Amniotic epithelial cell (primary cell): ENCODE results near the gene FBXW5.
A peak's percentile ranks its signal among the peaks of the same experiment; 100 is the strongest.

ENCODE experiments used
- DNase-seq: peaks from one replicate; pipeline ENCODE4 v3.0.0-alpha.2; 2010; ENCODE audit warnings: low read depth

Gene FBXW5

DNA sequence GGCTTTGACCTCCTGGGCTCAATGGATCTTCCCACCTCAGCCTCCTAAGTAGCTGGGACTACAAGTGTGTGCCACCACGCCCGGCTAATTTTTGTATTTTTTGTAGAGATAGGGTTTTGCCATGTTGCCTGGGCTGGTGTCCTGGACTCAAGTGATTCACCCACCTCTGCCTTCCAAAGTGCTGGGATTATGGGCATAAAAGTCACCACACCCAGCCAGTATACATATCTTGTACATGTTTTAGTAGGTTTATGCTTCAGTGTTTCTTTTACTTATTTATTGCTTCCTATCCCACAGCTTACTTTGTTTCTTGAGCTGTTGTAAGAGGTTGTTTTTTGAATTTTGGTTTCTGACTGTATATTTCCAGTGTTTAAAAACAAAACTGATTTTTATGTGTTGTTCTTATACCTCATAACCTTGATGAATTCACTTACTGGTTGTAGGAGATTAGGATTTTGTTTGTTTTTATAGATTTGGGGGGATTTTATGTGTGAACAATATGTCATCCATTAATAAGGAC, 12.9 kb downstream of the FBXW5 start:
- DNase-seq, result no peak

DNA sequence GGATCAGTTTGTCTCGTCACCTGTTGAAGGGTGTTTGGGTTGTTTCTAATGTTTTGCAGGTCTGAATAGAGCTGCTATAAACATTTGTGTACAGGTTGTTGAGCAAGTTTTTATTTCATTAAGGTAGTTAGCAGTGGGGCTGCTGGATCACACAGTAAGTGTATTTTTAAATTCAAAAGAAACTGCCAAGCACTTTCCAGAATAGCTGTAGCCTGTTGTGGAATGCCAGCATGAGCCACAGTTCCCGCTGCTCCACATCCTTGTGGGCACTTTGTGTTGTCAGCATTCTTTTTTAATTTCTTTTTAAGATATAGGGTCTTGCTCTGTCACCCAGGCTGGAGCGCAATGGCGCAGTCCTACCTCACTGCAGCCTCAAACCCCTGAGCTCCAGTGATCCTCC, 14.5 kb downstream of the FBXW5 start:
- DNase-seq, result no peak

DNA sequence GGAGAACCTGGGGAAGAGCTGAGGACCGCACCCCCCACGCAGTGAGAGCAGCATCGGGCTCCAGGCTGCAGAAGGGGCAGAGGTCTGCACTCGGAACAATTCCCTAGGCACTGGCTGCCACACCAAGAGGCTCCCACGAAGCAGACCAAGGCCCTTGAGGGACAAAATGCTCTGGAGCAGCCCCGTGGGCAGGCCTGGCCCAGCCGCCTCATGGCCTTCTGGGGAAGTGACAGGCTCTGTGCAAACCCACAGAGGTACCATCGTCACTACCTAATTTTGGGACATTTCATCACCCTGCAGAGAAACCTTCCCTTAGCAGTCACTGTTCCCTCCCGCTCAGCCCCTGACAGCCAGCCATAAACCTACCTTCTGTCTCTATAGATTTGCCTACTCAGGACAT, 15.9 kb downstream of the FBXW5 start:
- DNase-seq, result no peak

DNA sequence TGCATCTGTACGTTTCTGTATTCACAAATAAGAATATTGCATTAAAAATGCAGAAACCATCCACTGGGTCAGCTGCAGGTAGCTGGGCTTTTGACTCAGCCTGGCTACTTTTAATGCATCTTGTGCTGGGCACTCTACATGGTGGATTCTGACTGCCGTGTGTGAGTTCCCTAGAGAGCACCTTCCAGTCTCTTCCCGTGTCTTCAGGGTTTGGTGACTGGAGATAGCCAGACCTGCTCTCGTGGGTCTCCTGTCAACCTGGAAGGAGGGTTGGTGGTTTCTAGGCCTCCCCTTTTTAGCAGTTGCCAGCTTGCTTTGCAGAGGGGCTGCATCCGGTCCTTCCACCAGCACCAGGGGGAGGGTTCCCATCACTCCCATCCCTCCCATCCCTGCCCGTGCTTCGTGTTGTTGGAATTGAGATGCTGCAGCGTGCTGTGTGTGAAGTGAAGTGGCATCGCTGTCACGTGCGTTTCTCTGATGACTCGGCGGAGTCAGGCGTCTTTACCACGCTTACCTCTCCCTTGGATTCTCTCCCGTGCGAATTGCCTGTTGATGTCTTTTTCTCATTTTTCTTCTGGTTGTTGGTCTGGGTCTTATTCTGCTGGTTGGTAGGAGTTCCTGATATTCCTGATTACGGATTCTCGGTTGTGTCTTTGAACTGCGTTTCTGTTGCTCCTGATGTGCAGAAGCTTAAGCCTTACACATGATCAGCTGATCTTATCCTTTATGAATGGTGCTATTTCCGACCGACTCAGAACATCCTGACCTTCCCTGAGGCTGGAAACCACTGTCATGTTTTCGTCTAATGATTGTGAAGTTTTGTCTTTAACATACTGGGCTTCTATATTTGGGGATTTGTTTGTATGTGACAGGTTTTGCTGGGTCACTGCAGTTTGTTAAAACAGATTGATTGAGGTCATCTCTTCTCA, 16.9 kb downstream of the FBXW5 start:
- DNase-seq, result peak; percentile 77

DNA sequence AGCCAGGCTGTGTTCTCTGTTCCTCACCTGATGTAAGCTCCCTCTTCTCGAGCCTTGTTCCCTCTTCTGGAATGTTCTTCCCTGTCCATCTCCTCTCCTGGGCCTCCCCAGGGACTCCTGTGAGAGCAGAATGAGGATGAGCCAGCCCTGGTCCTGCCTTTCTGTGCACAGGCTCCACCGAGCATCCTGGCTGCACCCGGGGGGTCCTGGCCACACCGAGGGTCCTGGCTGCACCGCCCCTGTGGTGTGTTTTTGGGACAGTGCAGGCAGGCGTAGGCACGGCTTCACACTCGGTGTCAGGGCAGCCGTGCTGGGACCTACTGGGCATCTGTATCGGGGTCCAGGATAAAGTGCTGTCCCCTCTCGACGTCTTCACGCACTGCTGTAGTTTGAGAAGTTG, 17.8 kb downstream of the FBXW5 start:
- DNase-seq, result no peak

DNA sequence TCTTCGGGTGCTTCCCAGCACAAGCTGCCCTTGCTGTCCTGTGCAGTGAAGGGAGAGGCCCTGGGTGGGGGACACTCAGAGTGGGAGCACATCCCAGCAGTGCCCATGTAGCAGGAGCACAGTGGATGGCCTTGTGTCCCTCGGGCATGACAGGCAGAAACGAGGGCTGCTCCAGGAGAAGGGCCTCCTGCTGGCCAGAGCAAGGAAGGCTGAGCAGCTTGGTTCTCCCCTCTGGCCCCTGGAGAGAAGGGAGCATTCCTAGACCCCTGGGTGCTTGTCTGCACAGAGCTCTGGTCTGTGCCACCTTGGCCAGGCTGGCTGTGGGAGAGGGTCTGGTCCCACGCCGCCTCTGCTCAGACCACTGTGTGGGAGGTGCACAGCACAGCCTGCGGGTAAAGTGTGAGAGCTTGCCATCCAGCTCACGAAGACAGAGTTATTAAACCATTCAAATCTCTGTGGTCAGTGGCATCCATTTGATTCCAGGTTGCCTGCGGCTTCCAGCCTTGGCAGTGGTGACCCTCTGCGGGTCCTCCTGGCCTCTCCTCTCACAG, 18.3 kb downstream of the FBXW5 start:
- DNase-seq, result no peak

DNA sequence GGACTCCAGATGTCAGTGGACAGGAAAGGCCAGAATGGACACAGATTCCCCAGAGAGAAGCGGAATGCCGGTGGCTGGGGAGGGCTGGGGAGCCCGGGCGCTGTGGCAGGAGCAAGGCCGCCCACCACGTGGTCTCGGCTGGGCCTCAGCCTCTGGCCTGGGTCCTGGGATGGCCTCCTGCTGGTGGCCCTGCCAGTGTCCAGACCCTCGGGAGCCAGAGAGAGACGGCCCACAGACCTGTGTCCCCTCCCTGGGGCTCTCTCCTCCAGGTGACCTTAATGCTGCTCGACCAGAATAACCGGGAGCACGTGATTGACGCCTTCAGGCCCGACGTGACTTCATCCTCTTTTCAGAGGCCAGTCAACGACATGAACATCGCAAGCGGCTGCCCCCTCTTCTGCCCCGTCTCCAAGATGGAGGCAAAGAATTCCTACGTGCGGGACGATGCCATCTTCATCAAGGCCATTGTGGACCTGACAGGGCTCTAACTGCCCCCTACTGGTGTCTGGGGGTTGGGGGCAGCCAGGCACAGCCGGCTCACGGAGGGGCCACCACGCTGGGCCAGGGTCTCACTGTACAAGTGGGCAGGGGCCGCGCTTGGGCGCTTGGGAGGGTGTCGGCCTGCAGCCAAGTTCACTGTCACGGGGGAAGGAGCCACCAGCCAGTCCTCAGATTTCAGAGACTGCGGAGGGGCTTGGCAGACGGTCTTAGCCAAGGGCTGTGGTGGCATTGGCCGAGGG, 19.0 kb downstream of the FBXW5 start:
- no peak for DNase-seq

DNA sequence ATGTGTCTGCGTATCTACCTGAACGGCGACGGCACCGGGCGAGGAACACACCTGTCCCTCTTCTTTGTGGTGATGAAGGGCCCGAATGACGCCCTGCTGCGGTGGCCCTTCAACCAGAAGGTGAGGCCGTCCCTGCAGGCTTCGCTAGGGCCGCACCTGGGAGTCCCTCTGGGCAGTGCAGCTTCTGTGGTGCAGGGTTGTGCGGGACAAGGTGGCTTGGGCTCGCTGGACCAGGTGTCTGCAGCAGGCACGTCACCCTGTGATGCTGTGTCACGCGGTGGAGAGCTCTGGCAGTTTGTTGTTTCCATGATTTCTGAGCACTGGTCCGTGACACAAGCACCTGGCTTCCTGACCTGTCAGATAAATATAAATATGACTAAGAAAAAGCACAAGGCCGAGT, 20.7 kb downstream of the FBXW5 start:
- no peak for DNase-seq

DNA sequence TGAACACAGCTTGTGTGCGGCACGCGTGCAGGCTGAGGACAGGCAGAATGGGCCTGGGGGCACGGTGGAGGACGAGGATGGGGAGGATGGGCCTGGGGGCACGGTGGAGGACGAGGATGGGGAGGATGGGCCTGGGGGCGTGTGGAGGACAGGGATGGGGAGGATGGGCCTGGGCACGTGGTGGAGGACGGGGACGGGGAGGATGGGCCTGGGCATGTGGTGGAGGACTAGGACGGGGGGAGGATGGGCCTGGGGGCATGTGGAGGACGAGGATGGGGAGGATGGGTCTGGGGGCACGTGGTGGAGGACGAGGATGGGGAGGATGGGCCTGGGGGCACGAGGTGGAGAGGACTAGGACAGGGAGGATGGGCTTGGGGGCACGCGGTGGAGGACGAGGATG, 22.0 kb downstream of the FBXW5 start:
- no peak for DNase-seq

DNA sequence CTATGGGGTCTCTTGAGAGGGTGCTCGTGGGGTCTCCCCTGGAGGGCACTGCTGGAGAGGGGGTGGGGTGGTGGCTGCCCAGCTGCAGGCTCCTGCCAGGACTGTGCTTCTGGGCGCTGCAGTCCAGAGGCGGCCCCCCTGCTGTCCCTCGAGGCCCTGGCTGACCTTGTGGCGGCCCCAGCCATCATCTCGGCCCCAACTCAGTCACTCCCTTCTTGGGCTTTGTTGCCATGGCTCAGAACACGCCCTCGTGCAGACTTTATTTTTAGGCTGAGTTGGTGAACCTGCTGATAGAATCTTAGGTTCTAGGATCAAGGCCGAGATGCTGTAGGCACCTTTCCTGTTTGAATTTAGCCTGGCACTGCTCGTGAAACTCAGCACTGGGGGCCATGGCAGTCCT, 22.8 kb downstream of the FBXW5 start:
- DNase-seq, result no peak

DNA sequence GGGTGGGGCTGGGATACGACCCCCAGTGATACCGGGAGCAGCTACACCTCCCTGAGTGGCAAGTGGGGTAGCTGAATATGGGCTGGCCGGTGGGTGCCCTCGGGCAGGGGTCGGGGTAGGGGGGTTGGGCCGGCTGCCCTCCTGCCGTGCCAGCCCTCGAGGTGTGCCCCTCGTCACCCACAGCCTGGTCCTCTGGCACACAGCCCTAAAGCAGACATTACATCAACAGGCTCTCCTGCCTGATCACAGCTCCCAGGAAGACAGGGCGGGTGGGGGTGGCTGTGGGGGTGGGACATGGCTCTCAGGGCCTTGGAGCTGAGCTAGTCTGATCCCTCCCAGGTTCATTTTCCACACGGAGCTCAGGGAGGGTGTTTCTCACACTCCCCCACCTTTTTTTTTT, 23.2 kb downstream of the FBXW5 start:
- DNase-seq, result no peak

DNA sequence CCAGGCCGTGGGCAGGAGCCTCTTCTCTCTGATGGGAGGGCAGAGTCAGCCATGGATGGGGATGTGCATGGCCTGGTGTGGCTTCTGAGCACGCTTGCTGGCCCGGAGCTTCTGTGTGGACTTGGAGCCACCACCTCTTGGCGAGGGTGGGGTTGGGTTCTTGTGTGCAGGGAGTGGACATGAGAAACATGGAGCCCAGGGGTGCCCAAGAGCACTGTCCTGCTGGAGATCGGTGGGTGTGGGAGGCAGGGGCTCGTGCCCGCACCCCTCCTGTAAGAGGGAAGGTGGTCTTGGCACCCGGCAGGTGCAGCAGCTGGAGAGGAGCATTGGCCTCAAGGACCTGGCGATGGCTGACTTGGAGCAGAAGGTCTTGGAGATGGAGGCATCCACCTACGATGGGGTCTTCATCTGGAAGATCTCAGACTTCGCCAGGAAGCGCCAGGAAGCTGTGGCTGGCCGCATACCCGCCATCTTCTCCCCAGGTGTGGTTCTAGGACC, 23.8 kb downstream of the FBXW5 start:
- DNase-seq, result no peak

DNA sequence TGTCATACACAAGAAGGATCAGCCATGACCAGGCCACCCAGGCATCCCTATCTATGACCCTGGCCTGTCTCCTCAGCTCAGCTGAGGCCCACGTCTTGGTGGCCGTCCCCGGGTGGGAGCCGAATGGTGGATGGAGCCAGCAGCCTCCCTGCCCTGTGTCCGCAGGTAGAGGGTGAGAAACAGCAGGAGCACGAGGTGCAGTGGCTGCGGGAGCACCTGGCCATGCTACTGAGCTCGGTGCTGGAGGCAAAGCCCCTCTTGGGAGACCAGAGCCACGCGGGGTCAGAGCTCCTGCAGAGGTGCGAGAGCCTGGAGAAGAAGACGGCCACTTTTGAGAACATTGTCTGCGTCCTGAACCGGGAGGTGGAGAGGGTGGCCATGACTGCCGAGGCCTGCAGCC, 24.5 kb downstream of the FBXW5 start:
- DNase-seq, result no peak

DNA sequence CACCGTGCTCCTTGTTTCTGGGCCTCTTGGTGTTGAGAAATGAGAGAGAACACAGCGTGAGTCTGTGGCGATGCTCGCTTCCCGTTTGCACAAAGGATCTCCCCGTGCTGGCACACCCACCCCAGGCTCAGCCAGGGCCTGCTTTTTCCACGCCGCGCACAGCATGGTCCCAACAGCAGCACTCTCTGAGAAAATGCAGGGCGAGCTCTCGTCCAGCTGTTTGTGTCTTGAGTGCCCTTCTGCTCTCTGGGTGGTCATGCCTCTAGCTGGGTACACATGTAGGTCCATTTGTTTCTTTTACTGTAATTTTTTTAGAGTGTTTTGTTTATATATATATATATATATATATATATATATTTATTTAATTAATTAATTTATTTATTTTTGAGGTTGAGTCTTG, 26.6 kb downstream of the FBXW5 start:
- no peak for DNase-seq

DNA sequence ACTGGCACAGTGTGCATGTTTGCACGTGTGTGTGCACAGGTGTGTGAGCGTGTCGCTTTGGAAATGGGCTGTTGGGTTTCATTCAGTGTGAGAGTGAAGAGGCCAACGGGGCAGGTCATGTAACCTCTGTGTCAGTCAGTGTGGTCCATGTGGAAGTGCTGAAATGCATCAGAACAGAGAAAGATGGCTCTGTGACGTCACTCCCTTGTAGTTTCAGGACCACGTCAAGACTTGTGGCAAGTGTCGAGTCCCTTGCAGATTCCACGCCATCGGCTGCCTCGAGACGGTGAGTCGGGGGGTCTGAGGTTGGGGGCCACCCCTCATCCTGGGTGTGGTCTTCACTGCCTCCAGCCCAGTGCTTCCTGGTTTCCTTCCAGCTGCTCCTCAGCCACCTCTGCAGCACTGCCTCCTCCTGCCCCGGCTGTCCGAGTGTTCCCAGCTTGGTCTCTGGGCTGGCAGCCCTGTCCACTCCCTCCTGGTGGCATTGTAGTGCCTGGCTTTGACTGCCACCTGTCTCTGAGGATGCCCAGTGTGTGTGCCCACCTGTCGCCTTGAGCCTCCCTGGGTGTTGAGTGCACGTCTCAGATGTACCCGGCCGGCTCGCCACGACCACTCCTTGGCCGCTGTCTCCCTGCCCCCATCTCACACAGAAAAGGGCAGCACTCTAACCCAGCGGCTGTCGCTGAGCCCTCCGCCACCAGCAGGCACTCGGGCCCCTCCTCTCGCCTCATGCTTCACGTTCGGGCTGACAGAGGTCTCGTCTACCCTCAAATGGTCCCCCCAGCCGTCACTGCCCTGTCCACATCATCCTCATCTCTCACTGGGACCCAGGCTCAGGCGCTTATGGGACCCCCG, 28.0 kb downstream of the FBXW5 start:
- DNase-seq, result no peak

DNA sequence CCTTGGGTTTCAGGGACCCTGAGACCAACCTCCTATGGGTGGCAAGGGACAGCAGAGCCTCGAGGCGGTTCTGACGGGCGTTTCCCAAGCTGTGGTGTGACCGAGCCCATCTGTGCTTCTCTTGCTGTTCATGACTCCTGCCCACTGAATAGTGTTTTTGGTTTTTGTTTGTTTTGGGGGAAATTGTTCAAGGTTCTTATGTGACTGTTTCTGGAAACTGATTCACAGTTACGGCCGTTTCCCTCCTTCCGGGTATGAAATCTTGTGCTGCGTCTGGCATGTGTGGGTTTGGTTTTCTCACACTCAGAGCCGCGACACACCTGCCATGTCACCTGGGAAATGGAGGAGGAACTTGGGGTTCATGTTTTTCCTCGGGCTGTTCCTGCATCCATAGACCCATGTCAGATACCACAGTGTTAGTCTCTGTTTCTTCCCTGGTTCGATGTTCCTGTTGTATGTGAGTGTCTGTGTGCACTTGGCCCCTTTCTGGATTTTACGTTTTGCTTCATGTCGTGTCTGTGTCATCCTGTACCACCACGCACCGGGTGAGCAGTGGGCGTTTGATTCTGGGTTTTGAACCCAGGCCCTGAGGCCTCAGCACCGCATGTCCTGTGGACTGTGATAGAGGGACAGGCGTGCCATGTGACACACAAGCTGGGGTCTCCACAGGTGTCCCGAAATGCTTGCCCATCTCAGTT, 28.8 kb downstream of the FBXW5 start:
- no peak for DNase-seq

DNA sequence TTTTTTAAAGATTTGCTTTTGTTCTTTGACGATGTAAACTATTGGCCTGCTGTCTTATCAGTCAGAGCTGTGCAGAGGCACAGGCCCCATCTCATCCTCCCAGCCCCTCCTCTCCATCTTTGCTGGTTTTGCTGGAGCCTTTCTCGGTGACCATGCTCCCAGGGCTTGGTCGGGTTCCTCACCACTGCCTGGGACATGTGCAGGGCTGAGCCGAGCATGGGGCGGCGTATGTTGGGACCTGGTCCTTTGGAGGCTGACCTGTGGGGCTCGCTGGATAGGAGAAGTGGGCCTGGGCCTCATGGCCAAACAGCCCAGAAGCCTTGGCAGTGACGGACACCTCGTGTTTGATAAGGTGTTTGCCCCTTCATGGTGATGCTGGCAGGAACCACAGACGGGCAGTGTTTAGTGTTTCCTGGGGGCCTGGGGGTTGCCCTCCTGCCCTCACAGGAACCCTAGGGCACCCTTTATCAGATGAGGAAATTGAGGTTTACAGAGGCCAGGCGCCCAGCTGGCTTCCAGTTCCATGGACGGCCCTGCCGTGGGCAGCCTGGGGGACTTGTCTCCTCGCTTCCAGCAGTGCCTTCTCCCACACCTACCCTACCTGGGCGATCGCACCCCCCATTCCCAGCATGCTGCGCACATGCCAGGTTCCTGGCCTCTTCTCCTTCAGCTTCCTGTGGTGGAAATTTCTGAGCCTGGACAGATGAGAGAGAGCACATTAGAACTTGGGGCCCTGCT, 30.7 kb downstream of the FBXW5 start:
- DNase-seq, result no peak

DNA sequence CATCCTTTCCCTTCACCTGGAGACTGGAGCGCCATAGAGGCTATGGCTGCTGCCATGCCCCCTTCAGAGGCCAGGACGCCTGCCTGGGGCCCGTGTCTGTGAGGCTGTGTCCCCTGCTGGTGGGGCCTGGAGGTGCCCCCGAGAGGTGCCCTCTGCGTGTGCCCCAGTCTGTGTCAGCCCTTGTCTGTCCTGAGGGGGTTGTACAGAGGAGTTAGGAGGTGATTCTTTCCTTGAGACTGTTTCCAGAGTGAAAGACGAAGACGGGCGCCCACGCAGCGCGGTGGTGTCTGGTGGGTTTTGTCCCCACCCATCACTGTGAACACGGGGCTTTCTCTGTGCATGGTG, 33.7 kb downstream of the FBXW5 start:
- no peak for DNase-seq

DNA sequence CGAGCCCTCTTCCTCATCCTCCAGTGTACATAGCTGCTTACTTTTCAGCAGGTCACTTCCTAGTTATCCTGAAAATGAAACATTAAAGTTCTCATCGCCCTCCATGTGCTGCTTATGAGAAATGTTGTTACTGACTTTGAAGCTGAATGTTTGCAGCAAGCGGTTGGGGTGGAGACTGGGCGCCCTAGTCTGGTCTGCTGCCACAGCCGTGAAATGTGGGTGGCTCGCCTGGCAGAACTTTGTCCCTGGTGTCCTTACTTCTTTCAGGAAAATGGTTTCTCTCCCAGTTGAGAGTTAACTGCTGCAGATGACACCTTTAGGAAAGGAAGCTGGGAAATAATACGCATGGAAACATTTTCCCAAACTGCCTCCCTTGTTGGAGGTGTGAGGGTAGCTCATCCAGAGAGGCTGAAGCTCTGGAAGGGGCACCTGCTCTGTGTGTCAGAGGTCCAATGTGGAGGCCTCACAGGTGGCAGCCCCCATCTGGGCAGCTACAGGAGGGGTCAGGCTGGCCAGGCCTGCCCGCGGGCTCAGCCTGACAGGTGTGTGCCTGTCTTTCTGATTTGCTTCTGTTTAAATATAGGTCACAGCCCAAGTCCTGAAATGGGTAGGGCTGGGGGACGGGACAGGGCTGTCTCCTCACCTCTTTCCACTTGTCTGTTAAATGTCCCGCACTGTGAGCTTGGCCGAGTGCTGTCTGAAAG, 34.2 kb downstream of the FBXW5 start:
- DNase-seq, result no peak
